Mesenchymal stem cell (in vitro differentiated cells and primary cell): Measurements from ENCODE around the gene ARHGAP19.

Experiments used
- DNase-seq: peaks from one replicate; pipeline ENCODE4 v3.0.0-alpha.2; 2013
- H2AFZ ChIP-seq: one replicate; pipeline ENCODE4 v1.6.1; 2013; ENCODE audit warnings: low read depth, mild to moderate bottlenecking, control low read depth, inconsistent platforms, low read length, moderate library complexity
- H2AK5ac ChIP-seq: 2 replicates; pipeline ENCODE4 v1.6.1; 2013; ENCODE audit warnings: low read length, moderate library complexity, mild to moderate bottlenecking, inconsistent platforms; ENCODE audit not compliant: severe bottlenecking
- H2BK120ac ChIP-seq: one replicate; pipeline ENCODE4 v1.6.1; 2013; ENCODE audit warnings: low read depth, mild to moderate bottlenecking, inconsistent platforms, low read length, moderate library complexity
- H2BK12ac ChIP-seq, 2 experiments: one replicate each; pipeline ENCODE4 v1.6.1; 2013; ENCODE audit warnings: inconsistent platforms in 2 of 2, low read length in 2 of 2, mild to moderate bottlenecking in 2 of 2, moderate library complexity in 2 of 2, control low read depth in 1 of 2
- H2BK15ac ChIP-seq: one replicate; pipeline ENCODE4 v1.6.1; 2013; ENCODE audit warnings: mild to moderate bottlenecking, low read depth, inconsistent platforms; ENCODE audit not compliant: poor library complexity, severe bottlenecking
- H2BK5ac ChIP-seq: 2 replicates; pipeline ENCODE4 v1.6.1; 2013; ENCODE audit warnings: low read depth, mild to moderate bottlenecking, low read length, control low read depth, inconsistent platforms; ENCODE audit not compliant: poor library complexity, severe bottlenecking
- H3K14ac ChIP-seq, 2 experiments: one replicate each; pipeline ENCODE4 v1.6.1; 2013; ENCODE audit warnings: inconsistent platforms in 2 of 2, low read length in 2 of 2, control low read depth in 1 of 2, mild to moderate bottlenecking in 1 of 2, moderate library complexity in 1 of 2
- H3K18ac ChIP-seq, 2 experiments: one replicate each; pipeline ENCODE4 v1.6.1; 2013; ENCODE audit warnings: inconsistent platforms in 2 of 2, low read length in 2 of 2, control low read depth in 1 of 2, low read depth in 1 of 2, mild to moderate bottlenecking in 1 of 2
- H3K23ac ChIP-seq, 2 experiments: one replicate each; pipeline ENCODE4 v1.6.1; 2013; ENCODE audit warnings: inconsistent platforms in 2 of 2, low read length in 2 of 2, mild to moderate bottlenecking in 2 of 2, moderate library complexity in 2 of 2, control low read depth in 1 of 2
- H3K27ac ChIP-seq: 2 replicates; pipeline ENCODE4 v1.5.1; 2013; ENCODE audit warnings: mild to moderate bottlenecking, moderate library complexity, low read length, control low read depth, inconsistent platforms; ENCODE audit not compliant: poor library complexity, severe bottlenecking
- H3K27me3 ChIP-seq, 2 experiments: 2 replicates each; pipeline versions ENCODE4 v1.6.1 to v1.7.0; 2013; ENCODE audit warnings: low read length in 2 of 2, mild to moderate bottlenecking in 2 of 2, moderate library complexity in 2 of 2, control low read depth in 1 of 2, inconsistent platforms in 1 of 2; ENCODE audit not compliant: control insufficient read depth in 1 of 2, insufficient read depth in 1 of 2
- H3K36me3 ChIP-seq, 2 experiments: 2 replicates each; pipeline versions ENCODE4 v1.6.1 to v1.7.0; 2013; ENCODE audit warnings: low read length in 2 of 2, control low read depth in 1 of 2, inconsistent platforms in 1 of 2, low read depth in 1 of 2, mild to moderate bottlenecking in 1 of 2; ENCODE audit not compliant: insufficient read depth in 2 of 2, control insufficient read depth in 1 of 2
- H3K4ac ChIP-seq, 2 experiments: one replicate each; pipeline ENCODE4 v1.6.1; 2013; ENCODE audit warnings: inconsistent platforms in 2 of 2, low read length in 2 of 2, mild to moderate bottlenecking in 2 of 2, moderate library complexity in 2 of 2, control low read depth in 1 of 2, low read depth in 1 of 2
- H3K4me1 ChIP-seq: 2 replicates; pipeline ENCODE4 v1.6.1; 2013; ENCODE audit warnings: low read depth, low read length, control low read depth; ENCODE audit not compliant: control insufficient read depth, insufficient read depth
- H3K4me2 ChIP-seq: 2 replicates; pipeline ENCODE4 v1.6.1; 2013; ENCODE audit warnings: low read length, mild to moderate bottlenecking, inconsistent platforms; ENCODE audit not compliant: poor library complexity, severe bottlenecking
- H3K4me3 ChIP-seq, 2 experiments: 2 replicates each; pipeline versions ENCODE4 v1.5.1 to v1.7.0; 2013; ENCODE audit warnings: low read length in 2 of 2, mild to moderate bottlenecking in 2 of 2, control low read depth in 1 of 2, low read depth in 1 of 2; ENCODE audit not compliant: insufficient read depth in 1 of 2
- H3K79me1 ChIP-seq: replicated peaks from 2 replicates; pipeline ENCODE4 v1.6.1; 2013; ENCODE audit warnings: mild to moderate bottlenecking, control low read depth, low read length, inconsistent platforms; ENCODE audit not compliant: poor library complexity, severe bottlenecking
- H3K9ac ChIP-seq: 2 replicates; pipeline ENCODE4 v1.7.0; 2013; ENCODE audit warnings: mild to moderate bottlenecking, low read length, moderate library complexity
- H3K9me3 ChIP-seq: 2 replicates; pipeline ENCODE4 v1.7.0; 2013; ENCODE audit warnings: mild to moderate bottlenecking, low read length; ENCODE audit not compliant: control insufficient read depth
- H4K8ac ChIP-seq: one replicate; pipeline ENCODE4 v1.6.1; 2013; ENCODE audit warnings: inconsistent platforms, mild to moderate bottlenecking, low read length, moderate library complexity
- H4K91ac ChIP-seq: one replicate; pipeline ENCODE4 v1.6.1; 2013; ENCODE audit warnings: mild to moderate bottlenecking, low read length, inconsistent platforms
- WGBS: methylation state at CpG from one replicate; pipeline ENCODE4 v1.1.7; 2013; ENCODE audit warnings: mixed read lengths; 5-methylcytosine and 5-hydroxymethylcytosine counted together

Gene ARHGAP19

GRCh38 chr10:97312897-97313296 is 20.5 kb upstream of the ARHGAP19 start:
- Histone ChIP-seq H3K27ac (no peak overlapping the region), H2BK12ac (no peak overlapping the region), H3K4me3 (no peak overlapping the region), H3K79me1 (no peaks in the 10 kb centered on the region), H3K27me3 (peaks cover 0 to 7% of the 10 kb centered on the region in 2 experiments), H3K14ac (no peak overlapping the region), H2AK5ac (no peak overlapping the region), H3K9ac (no peak overlapping the region), H3K18ac (no peak overlapping the region), H2AFZ (no peak overlapping the region), H2BK5ac (no peak overlapping the region), H3K36me3 (no peaks in the 10 kb centered on the region), H2BK15ac (no peak overlapping the region), H3K4me2 (no peak overlapping the region), H3K23ac (no peak overlapping the region), H3K4me1 (no peaks in the 10 kb centered on the region), H3K4ac (no peak overlapping the region), H3K9me3 (no peaks in the 10 kb centered on the region), H4K8ac (no peak overlapping the region), H4K91ac (no peak overlapping the region), H2BK120ac (no peak overlapping the region)
- 87% methylated on average over 6 of the region's 6 CpGs for whole genome bisulfite sequencing
- DNase-seq = no peak

- Histone ChIP-seq H3K9ac (no peak overlapping the region), H3K4me3 (no peak overlapping the region), H3K9me3 (no peaks in the 10 kb centered on the region), H3K4me2 (no peak overlapping the region), H3K36me3 (no peaks in the 10 kb centered on the region), H2AK5ac (no peak overlapping the region), H3K79me1 (no peaks in the 10 kb centered on the region), H3K27me3 (no peaks in the 10 kb centered on the region), H2BK15ac (no peak overlapping the region), H4K8ac (no peak overlapping the region), H2BK120ac (no peak overlapping the region), H3K23ac (no peak overlapping the region), H3K18ac (no peak overlapping the region), H3K27ac (no peak overlapping the region), H2AFZ (no peak overlapping the region), H3K4ac (no peak overlapping the region), H2BK12ac (no peak overlapping the region), H3K14ac (no peak overlapping the region), H4K91ac (no peak overlapping the region), H2BK5ac (no peak overlapping the region), H3K4me1 (no peaks in the 10 kb centered on the region)
- no peak for DNase-seq
- 94% methylated on average over 4 of the region's 4 CpGs for WGBS
Measured at GRCh38 chr10:97311111-97311626, 18.7 kb upstream of the ARHGAP19 start.

GRCh38 chr10:97307866-97308780 is 15.7 kb upstream of the ARHGAP19 start:
- Histone ChIP-seq H3K27me3 (no peaks in the 10 kb centered on the region), H3K9ac (no peak overlapping the region), H3K36me3 (no peaks in the 10 kb centered on the region), H3K4ac (no peak overlapping the region), H2BK15ac (no peak overlapping the region), H2BK120ac (no peak overlapping the region), H3K4me2 (no peak overlapping the region), H3K14ac (no peak overlapping the region), H2AK5ac (no peak overlapping the region), H3K4me3 (no peak overlapping the region), H3K23ac (no peak overlapping the region), H3K79me1 (no peaks in the 10 kb centered on the region), H3K4me1 (no peaks in the 10 kb centered on the region), H4K8ac (no peak overlapping the region), H3K9me3 (no peaks in the 10 kb centered on the region), H2AFZ (no peak overlapping the region), H2BK5ac (peak overlapping the region; percentile 44), H4K91ac (no peak overlapping the region), H3K27ac (no peak overlapping the region), H2BK12ac (no peak overlapping the region), H3K18ac (peak overlapping the region in 1 of 2 experiments; percentile 12)
- peak; percentile 25 for DNase-seq
- WGBS = 79% methylated on average over 10 of the region's 10 CpGs

GRCh38 chr10:97307441-97307840 is 15.0 kb upstream of the ARHGAP19 start:
- H3K36me3 ChIP-seq = no peaks in the 10 kb centered on the region
- H3K9me3 ChIP-seq = no peaks in the 10 kb centered on the region
- no peak overlapping the region for H3K14ac ChIP-seq
- H2BK120ac ChIP-seq = no peak overlapping the region
- no peak overlapping the region for H2AK5ac ChIP-seq
- no peak for DNase-seq
- no peaks in the 10 kb centered on the region for H3K4me1 ChIP-seq
- 100% methylated on average over 1 of the region's 1 CpG for WGBS
- peaks cover 0 to under 1% of the 10 kb centered on the region in 2 experiments for H3K27me3 ChIP-seq
- H2BK15ac ChIP-seq = no peak overlapping the region
- H4K8ac ChIP-seq = no peak overlapping the region
- H4K91ac ChIP-seq = no peak overlapping the region
- H2BK12ac ChIP-seq = no peak overlapping the region
- no peak overlapping the region for H2AFZ ChIP-seq
- H2BK5ac ChIP-seq = no peak overlapping the region
- H3K4ac ChIP-seq = no peak overlapping the region
- no peak overlapping the region for H3K27ac ChIP-seq
- H3K79me1 ChIP-seq = no peaks in the 10 kb centered on the region
- H3K4me2 ChIP-seq = no peak overlapping the region
- H3K4me3 ChIP-seq = no peak overlapping the region
- H3K18ac ChIP-seq = no peak overlapping the region
- no peak overlapping the region for H3K23ac ChIP-seq
- H3K9ac ChIP-seq = no peak overlapping the region
